NCI-H1694 (cell line): ENCODE results near the gene SAC3D1.

Experiments
- DNase-seq: peaks from one replicate; lab custom pipeline; 2025; lab: John Stamatoyannopoulos, UW

The SAC3D1 gene

GRCh38 chr11:65087827-65088226 is 46.8 kb downstream of the SAC3D1 start:
- DNase-seq = no peak

GRCh38 chr11:65089621-65090020 is 48.6 kb downstream of the SAC3D1 start:
- DNase-seq = no peak

DNA sequence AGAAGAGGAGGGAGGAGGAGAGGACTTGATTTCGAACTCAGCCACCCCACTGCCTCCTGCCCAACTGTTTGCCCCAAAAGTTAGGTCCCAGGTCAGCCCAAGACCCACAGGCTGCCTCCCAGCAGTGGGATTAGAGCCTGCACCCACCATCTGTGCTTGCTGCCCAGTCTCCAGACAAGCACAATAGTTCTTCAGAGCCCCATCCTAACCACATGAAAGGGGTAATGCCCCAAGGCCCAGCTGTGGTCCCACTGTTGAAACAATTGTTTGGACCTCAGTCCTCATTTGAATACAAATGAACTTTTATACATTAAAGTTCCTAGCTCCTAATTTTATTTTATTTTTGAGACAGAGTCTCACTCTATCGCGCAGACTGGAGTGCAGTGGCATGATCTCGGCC is 49.6 kb downstream of the SAC3D1 start:
- no peak for DNase-seq
